HG02884 (cell line): ENCODE data around the gene DCP1B.

Experiments used
- ATAC-seq: cut with Tn5 transposase; IDR thresholded peaks from one replicate; pipeline ENCODE4 v1.9.1; 2021; ENCODE audit warnings: mild to moderate bottlenecking, moderate library complexity; ENCODE audit not compliant: unreplicated experiment

The DCP1B gene

GRCh38 chr12:2018391-2018790 lies 14.1 kb upstream of the DCP1B start:
- no peak for ATAC-seq

DNA sequence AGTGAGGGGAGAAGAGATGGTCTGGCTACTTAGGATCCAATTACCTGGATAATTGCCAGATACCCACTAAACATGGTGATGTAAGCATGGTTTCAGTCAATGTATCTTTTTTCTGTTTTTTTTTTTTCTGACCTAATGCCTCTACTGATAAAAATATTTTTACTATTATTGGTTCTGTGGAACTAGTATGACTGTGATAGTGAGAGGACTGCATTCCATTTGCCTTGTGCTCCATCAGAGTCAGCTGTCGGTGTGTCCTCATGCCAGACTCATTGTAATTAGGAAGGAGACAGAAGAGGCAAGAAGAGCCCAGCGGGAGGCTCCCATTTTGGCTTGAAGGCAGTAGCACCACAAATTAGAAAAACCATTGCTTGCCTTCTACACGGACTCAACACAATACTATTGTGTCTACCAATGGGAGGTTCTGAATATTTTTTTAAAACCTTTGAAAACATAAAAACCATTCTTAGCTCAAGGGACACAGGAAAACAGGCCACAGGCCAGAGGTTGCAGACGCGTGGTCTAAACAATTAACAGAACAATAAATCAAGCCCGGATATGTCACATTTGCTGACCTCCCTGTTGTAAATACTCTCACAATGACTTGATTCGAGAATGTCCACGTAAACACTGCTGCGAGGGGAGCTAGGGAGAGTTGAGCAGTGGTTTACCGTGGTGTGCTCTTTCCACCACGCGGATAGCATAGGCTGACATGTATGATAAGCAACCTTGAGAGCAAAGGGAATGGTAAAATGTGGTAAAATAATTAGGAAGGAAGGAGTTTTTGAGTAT lies 13.5 kb upstream of the DCP1B start:
- no peak for ATAC-seq

DNA sequence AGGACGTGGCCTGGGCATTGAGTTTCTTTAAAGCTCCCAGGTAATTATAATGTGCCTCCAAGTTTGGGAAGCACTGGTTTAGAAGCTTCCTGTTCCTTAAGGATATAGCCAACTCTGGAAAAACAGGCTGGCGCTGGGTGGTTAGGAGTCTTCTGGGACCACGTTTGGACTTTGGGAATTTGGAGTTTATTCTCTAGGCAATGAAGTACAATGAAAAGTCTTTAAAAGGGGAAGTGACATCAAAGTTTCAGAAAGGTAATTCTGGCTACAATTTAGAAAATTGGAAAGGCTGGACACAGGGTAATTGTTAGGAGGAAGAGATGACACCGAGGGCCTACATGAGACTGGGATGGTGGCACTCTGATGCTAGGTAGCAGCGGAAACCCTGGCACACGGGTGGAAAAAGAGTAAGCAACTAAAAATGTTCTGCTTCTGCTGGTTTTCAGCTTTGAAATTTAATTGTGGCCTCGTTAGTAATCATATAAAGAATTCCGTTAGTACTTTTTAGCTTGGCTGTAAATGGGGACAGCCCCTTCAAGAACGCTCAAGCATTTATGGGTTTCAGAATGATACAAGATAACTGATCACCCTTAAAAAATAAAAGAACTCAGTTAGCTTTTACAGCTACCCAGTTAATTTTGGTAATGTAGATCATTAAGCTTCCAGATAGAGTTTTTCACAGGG lies 12.7 kb upstream of the DCP1B start:
- no peak for ATAC-seq

DNA sequence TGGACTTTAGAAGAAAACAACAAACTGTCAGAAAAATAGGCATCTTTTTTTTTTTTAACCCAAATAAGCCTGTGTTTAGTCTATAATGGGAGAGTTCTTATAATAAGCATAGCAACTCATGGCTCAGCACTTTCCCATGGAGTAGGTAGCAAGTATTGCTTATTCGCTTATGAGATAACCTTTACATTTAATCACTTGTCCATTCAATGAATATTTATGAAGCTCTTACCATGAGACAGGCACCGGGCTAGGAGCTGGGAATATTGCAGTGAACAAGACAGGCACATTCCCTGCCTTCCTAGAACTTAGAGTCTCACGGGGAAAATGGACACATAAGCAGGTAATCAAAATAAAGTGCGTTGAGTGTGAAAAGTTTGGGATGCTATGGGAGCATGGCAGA lies 10.0 kb upstream of the DCP1B start:
- ATAC-seq = no peak

GRCh38 chr12:2013527-2014223 lies 9.4 kb upstream of the DCP1B start:
- ATAC-seq = no peak

GRCh38 chr12:2013086-2013485 lies 8.8 kb upstream of the DCP1B start:
- ATAC-seq = no peak

- no peak for ATAC-seq
These were observed 7.7 kb upstream of the DCP1B start for GRCh38 chr12:2011643-2012607.

GRCh38 chr12:2009623-2010022 lies 5.4 kb upstream of the DCP1B start:
- no peak for ATAC-seq

GRCh38 chr12:2008677-2009076 lies 4.4 kb upstream of the DCP1B start:
- ATAC-seq = no peak

GRCh38 chr12:2003676-2004112 lies 563 bp downstream of the DCP1B start:
- peak; percentile 21 for ATAC-seq

DNA sequence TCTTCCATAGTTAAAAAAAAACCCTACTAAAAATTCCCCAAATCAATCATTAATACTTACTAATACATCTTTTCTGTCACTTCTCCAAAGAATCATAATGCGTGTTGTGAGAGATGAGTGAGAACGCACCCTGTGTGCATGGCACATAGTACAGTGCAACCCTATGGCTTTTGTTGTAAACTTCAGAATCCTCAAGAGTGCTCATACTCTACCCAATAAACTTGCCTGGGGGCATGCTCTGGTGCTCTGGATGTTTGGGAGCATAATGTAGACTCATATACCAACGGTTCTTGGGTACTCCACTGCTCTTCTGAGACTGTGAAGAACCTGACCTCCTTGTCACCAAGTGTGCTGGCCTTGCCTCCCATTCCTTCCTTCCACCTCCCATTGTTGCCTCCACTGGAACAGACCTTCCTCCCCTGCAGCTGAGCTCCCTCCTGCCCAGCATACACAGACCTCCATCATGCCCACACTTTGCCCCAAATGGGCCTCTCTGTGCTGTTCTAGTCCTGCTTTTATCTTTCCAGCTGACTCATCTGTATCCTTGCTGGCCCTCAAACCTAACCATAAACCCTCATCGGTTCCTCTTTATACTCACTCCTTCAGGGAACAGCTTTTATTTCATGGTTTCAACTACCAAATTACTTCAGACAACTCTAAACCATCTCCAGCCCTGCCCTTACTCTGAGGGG lies 8.9 kb downstream of the DCP1B start:
- ATAC-seq = peak; percentile 47

DNA sequence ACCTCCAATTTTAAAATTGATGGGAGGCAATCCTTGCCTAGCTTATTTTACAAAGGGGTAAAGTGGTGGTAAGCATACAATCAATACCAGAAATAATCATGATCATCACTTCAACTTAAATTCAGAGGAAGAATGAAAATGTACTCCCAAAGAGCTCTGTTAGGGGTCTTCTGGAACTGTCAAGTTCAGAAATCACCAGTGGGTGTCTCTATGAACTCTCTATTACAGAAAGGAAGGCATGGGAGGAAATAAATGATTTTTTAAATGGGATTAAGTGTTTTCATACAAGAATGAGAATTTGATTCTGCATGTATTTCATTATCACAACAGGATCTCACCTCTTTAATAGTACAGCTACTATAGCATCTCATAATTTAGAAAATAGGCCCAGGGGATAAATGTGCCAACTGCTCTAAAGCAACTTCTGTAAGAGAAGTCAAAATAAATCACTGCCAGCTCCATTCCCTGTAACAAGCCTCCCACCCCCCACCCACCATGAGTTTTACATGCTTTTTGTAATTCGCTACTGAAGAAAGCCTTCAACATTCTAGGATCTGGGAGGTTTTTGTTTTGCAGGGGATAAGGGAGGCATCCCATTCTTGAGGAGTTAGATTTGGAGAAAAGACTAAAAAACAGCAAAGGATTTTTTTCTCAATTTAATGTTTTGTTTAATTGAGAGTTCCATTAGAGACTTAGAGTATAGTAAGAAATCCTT lies 9.7 kb downstream of the DCP1B start:
- ATAC-seq = no peak

GRCh38 chr12:1993871-1994371 lies 10.3 kb downstream of the DCP1B start:
- ATAC-seq = no peak

- ATAC-seq = no peak
These were observed 10.9 kb downstream of the DCP1B start for GRCh38 chr12:1993341-1993740.

- ATAC-seq = no peak
These were observed 11.5 kb downstream of the DCP1B start for GRCh38 chr12:1992732-1993131.

GRCh38 chr12:1989111-1989510 lies 15.1 kb downstream of the DCP1B start:
- no peak for ATAC-seq

DNA sequence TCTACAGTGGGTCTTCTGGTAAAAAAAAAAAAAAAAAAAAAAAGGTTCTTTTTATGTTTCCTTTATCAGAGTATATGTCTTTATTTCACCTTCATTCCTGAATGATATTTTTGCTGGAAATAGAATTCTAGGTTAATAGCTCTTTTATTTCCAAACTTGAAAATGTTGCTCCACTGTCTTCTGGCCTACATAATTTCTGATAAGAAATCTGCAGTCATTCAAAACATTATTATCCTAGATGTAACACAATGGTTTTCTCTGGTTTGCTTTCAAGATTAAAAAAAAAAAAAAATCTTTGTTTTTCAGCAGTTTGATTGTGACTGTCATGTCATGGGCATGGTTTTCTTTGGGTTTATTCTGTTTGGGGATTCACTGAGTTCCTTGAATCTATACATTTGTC lies 19.5 kb downstream of the DCP1B start:
- ATAC-seq = no peak

GRCh38 chr12:1980282-1980681 lies 24.0 kb downstream of the DCP1B start:
- ATAC-seq = no peak
